HG02798 (cell line): ENCODE measurements around the gene MYO1G.

Source experiments
- ATAC-seq: cut with Tn5 transposase; IDR thresholded peaks from one replicate; pipeline ENCODE4 v1.9.1; 2021; ENCODE audit warnings: mild to moderate bottlenecking; ENCODE audit not compliant: unreplicated experiment, poor library complexity

MYO1G gene

GRCh38 chr7:44967571-44968446 is 11.0 kb downstream of the MYO1G start:
- no peak for ATAC-seq

- no peak for ATAC-seq
These were observed 11.9 kb downstream of the MYO1G start for GRCh38 chr7:44966731-44967538.

- no peak for ATAC-seq
These were observed 12.7 kb downstream of the MYO1G start for GRCh38 chr7:44965937-44966730.

- no peak for ATAC-seq
These were observed 13.3 kb downstream of the MYO1G start for GRCh38 chr7:44965441-44965903.

GRCh38 chr7:44964831-44965440 is 13.9 kb downstream of the MYO1G start:
- ATAC-seq = no peak

GRCh38 chr7:44964384-44964830 is 14.4 kb downstream of the MYO1G start:
- ATAC-seq = no peak

GRCh38 chr7:44963364-44964290 is 15.2 kb downstream of the MYO1G start:
- no peak for ATAC-seq

GRCh38 chr7:44962483-44963251 is 16.1 kb downstream of the MYO1G start:
- ATAC-seq = no peak

- ATAC-seq = no peak
These were observed 16.9 kb downstream of the MYO1G start for GRCh38 chr7:44961844-44962482.

GRCh38 chr7:44960011-44960580 is 18.7 kb downstream of the MYO1G start:
- ATAC-seq = no peak

GRCh38 chr7:44959433-44959951 is 19.3 kb downstream of the MYO1G start:
- no peak for ATAC-seq

- no peak for ATAC-seq
These were observed 20.0 kb downstream of the MYO1G start for GRCh38 chr7:44958645-44959344.

GRCh38 chr7:44956157-44956766 is 22.6 kb downstream of the MYO1G start:
- no peak for ATAC-seq

GRCh38 chr7:44955733-44956132 is 23.1 kb downstream of the MYO1G start:
- no peak for ATAC-seq

GRCh38 chr7:44953156-44953555 is 25.7 kb downstream of the MYO1G start:
- ATAC-seq = no peak

- no peak for ATAC-seq
These were observed 29.5 kb downstream of the MYO1G start for GRCh38 chr7:44949303-44949702.
